NT2/D1 (cell line): Measurements from ENCODE around the gene B3GALT5.

Source experiments
- DNase-seq: peaks from one replicate; pipeline ENCODE4 v3.0.0-alpha.2; 2011; ENCODE audit warnings: low read depth, low spot score
- H3K27me3 ChIP-seq: 2 replicates; pipeline ENCODE4 v1.6.0; 2011; ENCODE audit warnings: mild to moderate bottlenecking; ENCODE audit not compliant: insufficient read length, insufficient read depth
- H3K36me3 ChIP-seq: 2 replicates; pipeline ENCODE4 v1.6.1; 2011; ENCODE audit warnings: mild to moderate bottlenecking, low read length, mixed read lengths; ENCODE audit not compliant: insufficient read depth, insufficient read length
- H3K4me1 ChIP-seq: 2 replicates; pipeline ENCODE4 v1.5.1; 2011; ENCODE audit not compliant: insufficient read depth, insufficient read length
- H3K4me3 ChIP-seq: 2 replicates; pipeline ENCODE4 v1.5.1; 2011; ENCODE audit warnings: low read depth; ENCODE audit not compliant: insufficient read length
- H3K9ac ChIP-seq: 2 replicates; pipeline ENCODE4 v1.6.0; 2011; ENCODE audit warnings: low read depth; ENCODE audit not compliant: insufficient read length
- H3K9me3 ChIP-seq: 2 replicates; pipeline ENCODE4 v1.5.1; 2011; ENCODE audit warnings: mild to moderate bottlenecking, low read length; ENCODE audit not compliant: insufficient read depth
- SUZ12 ChIP-seq: IDR thresholded peaks from 2 replicates; pipeline ENCODE4 v1.6.1; 2011; ENCODE audit not compliant: insufficient read length, insufficient read depth; ENCODE audit errors: extremely low read depth
- YY1 ChIP-seq: IDR thresholded peaks from 2 replicates; pipeline ENCODE4 v1.6.1; 2011; ENCODE audit not compliant: insufficient read length, insufficient read depth
- ZNF274 ChIP-seq: IDR thresholded peaks from 2 replicates; pipeline ENCODE4 v1.6.1; 2011; ENCODE audit warnings: mild to moderate bottlenecking, low read depth, low read length

B3GALT5 gene, protein sequence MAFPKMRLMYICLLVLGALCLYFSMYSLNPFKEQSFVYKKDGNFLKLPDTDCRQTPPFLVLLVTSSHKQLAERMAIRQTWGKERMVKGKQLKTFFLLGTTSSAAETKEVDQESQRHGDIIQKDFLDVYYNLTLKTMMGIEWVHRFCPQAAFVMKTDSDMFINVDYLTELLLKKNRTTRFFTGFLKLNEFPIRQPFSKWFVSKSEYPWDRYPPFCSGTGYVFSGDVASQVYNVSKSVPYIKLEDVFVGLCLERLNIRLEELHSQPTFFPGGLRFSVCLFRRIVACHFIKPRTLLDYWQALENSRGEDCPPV

DNA sequence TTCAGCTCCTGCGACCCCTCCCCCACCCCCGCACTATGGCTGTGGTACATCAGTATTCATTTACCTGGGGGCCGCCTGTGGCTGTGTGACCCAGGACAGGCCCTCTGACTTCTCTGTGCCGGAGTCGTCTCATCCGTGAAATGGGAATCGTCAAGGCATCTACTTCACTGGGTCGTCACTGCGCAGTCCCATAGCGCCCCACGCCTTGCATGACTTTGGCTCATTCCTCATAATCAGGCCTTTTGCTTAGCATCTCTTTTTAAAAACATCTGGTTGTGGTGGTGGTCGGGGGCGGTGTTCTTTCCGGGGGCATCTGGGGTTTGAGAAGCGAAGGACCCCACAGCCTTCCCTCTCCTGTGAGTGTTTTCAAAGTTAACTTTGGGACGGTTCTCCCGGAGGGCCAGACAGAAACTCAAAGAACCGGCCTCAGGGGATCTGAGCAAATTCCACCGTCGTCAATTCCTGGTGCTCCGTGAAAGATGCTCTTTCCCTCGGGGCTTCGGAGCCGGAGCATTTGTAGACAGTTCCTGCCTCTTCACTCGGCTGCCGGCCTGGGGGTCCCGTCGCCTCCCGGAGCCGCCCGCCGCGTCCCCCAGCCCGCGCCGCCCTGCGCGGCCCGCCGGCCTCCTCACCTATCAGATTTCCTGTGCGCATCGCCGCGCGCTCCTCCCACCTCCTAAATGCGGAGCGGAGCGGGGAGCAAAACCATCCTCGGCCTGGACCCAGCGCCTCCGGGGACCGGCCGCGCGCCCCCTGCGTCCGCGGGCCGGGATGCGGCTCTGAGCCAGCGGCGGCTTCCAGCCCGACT lies at the start of gene B3GALT5:
TSS of gene B3GALT5 (plus strand) at position 708 of the 808 bp plus-strand sequence. CDS start 47,620 bp downstream, outside the sequence.
- H3K9ac ChIP-seq, result peak within 1 kb of the TSS; percentile 69
- peak; percentile 81 for DNase-seq
- peak within 1 kb of the TSS; percentile 81 for H3K4me3 ChIP-seq
- peaks cover 22% of the 10 kb centered on the region for H3K4me1 ChIP-seq
- TF ChIP-seq ZNF274, result no peak
- H3K36me3 ChIP-seq, result peaks cover 8% of the 10 kb centered on the region
- peaks cover 8% of the 10 kb centered on the region; the same call in 1 of the 2 replicates for H3K9me3 ChIP-seq
- H3K27me3 ChIP-seq, result peaks cover 5% of the 10 kb centered on the region

DNA sequence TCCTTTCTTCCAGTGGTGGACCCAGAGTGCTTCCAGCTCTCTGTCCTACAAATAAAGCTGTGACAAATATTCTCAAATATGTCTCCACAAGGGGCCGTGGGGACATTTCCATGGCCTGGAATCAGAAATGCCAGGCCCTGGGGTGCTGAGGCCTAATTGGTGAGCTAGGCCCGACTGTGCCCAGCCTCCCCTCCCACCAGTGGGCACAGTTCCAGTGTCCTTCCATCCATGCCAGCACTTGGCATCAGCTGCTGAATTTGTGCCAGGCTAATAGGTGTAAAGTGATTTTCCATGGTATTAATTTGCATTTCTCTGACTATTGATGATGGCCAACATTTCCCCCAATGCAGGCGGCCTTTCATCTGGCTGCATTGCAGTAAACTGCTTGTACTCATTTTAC lies 48.5 kb upstream of the B3GALT5 start:
- DNase-seq, result no peak
- Histone ChIP-seq H3K4me1 (peaks cover 12% of the 10 kb centered on the region), H3K9ac (no peak overlapping the region), H3K36me3 (no peaks in the 10 kb centered on the region), H3K4me3 (no peak overlapping the region), H3K27me3 (no peaks in the 10 kb centered on the region), H3K9me3 (no peaks in the 10 kb centered on the region)
- TF ChIP-seq ZNF274, result no peak
- no peak for TF ChIP-seq YY1
- TF ChIP-seq SUZ12, result no peak

GRCh38 chr21:39567180-39567972 lies 45.4 kb upstream of the B3GALT5 start:
- Histone ChIP-seq H3K9me3 (no peaks in the 10 kb centered on the region), H3K4me1 (peaks cover 5% of the 10 kb centered on the region), H3K27me3 (no peaks in the 10 kb centered on the region), H3K36me3 (no peaks in the 10 kb centered on the region), H3K9ac (no peak overlapping the region), H3K4me3 (no peak overlapping the region)
- no peak for DNase-seq
- TF ChIP-seq ZNF274 (no peak), YY1 (no peak), SUZ12 (no peak)

DNA sequence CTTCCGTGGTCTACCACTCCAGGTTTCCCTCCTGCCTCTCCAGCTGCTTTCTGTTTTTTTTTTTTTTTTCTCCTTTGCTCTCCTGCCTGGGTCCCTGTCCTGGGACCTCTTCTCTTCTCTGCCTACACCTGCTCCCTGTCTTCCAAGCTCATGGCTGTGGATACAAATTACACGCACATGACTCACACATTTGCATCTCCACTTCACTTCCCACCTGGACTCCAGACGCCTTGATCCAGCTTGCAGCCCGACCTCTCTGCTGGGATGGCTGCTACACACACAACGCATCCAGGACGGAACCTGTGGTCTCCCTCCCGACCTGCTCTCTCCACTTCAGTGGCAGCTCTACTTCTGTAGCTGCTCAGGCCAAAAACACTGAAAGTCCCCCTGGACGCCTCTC lies 44.4 kb upstream of the B3GALT5 start:
- Histone ChIP-seq H3K9me3 (no peaks in the 10 kb centered on the region; the same call in 1 of the 2 replicates), H3K27me3 (no peaks in the 10 kb centered on the region), H3K4me1 (peaks cover 5% of the 10 kb centered on the region), H3K4me3 (no peak overlapping the region), H3K36me3 (no peaks in the 10 kb centered on the region), H3K9ac (no peak overlapping the region)
- DNase-seq, result no peak
- no peak for TF ChIP-seq YY1
- TF ChIP-seq SUZ12, result no peak
- no peak for TF ChIP-seq ZNF274

GRCh38 chr21:39575775-39576174 lies 37.0 kb upstream of the B3GALT5 start:
- Histone ChIP-seq H3K9ac (no peak overlapping the region), H3K9me3 (peaks cover 15% of the 10 kb centered on the region), H3K36me3 (no peaks in the 10 kb centered on the region), H3K4me3 (no peak overlapping the region), H3K4me1 (no peaks in the 10 kb centered on the region), H3K27me3 (no peaks in the 10 kb centered on the region)
- TF ChIP-seq ZNF274, result no peak
- no peak for TF ChIP-seq SUZ12
- no peak for TF ChIP-seq YY1
- no peak for DNase-seq

- Histone ChIP-seq H3K4me1 (no peaks in the 10 kb centered on the region), H3K4me3 (no peak overlapping the region), H3K27me3 (no peaks in the 10 kb centered on the region), H3K36me3 (no peaks in the 10 kb centered on the region), H3K9ac (no peak overlapping the region), H3K9me3 (peaks cover 15% of the 10 kb centered on the region)
- TF ChIP-seq SUZ12 (no peak), ZNF274 (no peak)
- no peak for DNase-seq
Measured at GRCh38 chr21:39576518-39577128, 36.1 kb upstream of the B3GALT5 start.
